HEK293T (cell line): Measurements from ENCODE around the gene AHDC1.

Experiments
- BHLHE40 ChIP-seq: fragments of 450-650 bp; IDR thresholded peaks from 2 replicates; pipeline ENCODE4 v1.6.1; 2016; ENCODE audit warnings: mild to moderate bottlenecking, moderate library complexity, borderline replicate concordance
- FOXM1 ChIP-seq: fragments of 450-650 bp; IDR thresholded peaks from 2 replicates; pipeline ENCODE4 v1.6.1; 2017; ENCODE audit warnings: mild to moderate bottlenecking, borderline replicate concordance

- TF ChIP-seq FOXM1 (no peak), BHLHE40 (no peak)
Measured at GRCh38 chr1:27632387-27633297, 28.7 kb upstream of the AHDC1 start.
